ENCODE results near the gene CUX1. TPM values are rescaled to one million over a fixed set of nuclear protein-coding genes. Genes with fewer than 3 reads are reported as not detected.
"Not testable (repeated sequence)": the region's sequence is repeated elsewhere in the genome, so short reads cannot be mapped to it uniquely, and the experiment has no call there.

Gene CUX1
- total RNA-seq, 1 experiment from 2014 or later = 49.8 TPM

DNA sequence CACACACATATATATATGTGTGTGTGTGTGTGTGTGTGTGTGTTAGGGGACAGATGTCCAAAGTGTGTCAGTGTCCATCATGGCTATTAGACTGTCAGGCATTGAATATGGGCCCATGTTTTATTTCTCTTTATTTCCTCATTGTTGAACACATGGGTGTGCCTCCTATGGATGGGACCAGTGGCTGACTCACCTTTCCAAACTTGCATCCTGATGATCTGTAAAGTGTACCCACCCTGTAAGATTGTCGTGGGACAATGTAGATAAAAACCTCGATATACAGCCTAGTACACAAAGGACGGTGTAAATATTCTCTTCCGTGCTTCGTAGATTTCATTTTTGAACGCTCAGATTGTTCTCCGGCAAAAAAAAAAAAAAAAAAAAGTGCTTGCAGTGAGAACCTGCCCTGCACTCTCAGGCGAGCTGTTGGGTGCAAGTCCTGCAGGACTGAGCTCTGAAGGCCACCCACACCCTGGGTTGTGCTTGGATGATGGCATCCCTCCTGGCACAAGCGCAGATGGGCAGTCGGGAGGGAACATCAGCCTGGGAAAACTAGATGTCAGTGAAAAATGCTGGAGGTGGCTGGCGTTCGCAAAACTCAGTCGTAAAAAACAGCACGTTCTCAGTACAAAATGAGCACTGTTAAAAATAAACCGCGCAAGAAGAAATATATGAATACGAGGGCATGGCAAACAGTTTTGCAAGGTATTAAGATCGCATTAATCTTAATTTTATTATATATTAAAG is 166.9 kb downstream of the CUX1 start:
- Histone ChIP-seq H3K9me3 (replicated peaks) (no peaks in the 10 kb centered on the region; the same call in 1 of the 2 replicates), H3K4me1 (replicated peaks) (no peaks in the 10 kb centered on the region), H3K27me3 (replicated peaks) (no peaks in the 10 kb centered on the region), H3K4me3 (no peak overlapping the region), H3K27ac (no peak overlapping the region), H3K36me3 (0 out of 2 replicates have a peak, but pooled peaks cover 3% of the 10 kb centered on the region)
- no peak for DNase-seq (ENCODE audit: low read depth in 1 of 2, low spot score in 2 of 2)

DNA sequence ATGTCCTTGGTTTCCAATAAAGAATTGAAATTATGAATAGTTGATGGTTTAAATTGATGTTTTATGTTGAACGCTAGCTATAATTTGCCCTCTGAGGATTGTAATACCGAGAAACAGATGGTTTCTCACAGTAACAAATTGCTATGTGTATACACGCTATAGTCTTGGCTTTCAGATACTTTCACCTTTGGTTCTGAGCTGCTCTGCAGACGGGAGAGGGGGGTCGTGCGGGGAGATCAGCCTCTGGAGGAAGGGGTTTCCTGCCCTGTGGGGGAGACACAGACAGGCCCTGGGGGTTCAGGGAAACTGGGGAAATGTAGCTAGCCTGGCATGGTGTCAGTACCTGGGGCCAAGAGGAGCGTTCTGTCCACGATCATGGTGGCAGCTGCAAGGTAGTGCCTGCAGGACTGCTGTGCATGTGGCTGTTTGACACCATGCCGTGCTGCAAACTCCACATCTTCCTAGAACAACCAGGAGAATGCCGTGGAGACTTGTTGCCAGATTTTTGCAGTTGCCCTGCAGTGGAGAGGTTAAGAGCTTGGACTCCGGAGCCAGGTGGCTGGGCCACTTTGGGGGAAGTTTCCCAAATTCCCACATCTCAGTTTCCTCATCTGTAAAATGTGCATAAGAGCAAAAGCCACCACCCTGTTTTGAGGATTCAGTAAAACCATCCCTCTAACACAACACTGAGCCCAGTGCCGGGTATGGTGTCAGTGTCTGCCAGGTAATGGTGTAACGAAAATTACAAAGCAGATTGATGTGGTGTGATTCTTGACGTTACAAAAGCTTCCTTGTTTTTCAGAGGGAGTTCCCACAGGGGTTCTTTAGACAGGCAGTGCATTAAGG is 167.9 kb downstream of the CUX1 start:
- H3K4me3 ChIP-seq = no peak overlapping the region
- no peaks in the 10 kb centered on the region; the same call in 1 of the 2 replicates for H3K9me3 ChIP-seq (replicated peaks)
- DNase-seq (ENCODE audit: low read depth in 1 of 2, low spot score in 2 of 2) = no peak
- H3K36me3 ChIP-seq = 0 out of 2 replicates have a peak, but pooled peaks cover 3% of the 10 kb centered on the region
- H3K27ac ChIP-seq = no peak overlapping the region
- no peaks in the 10 kb centered on the region for H3K4me1 ChIP-seq (replicated peaks)
- no peaks in the 10 kb centered on the region for H3K27me3 ChIP-seq (replicated peaks)

DNA sequence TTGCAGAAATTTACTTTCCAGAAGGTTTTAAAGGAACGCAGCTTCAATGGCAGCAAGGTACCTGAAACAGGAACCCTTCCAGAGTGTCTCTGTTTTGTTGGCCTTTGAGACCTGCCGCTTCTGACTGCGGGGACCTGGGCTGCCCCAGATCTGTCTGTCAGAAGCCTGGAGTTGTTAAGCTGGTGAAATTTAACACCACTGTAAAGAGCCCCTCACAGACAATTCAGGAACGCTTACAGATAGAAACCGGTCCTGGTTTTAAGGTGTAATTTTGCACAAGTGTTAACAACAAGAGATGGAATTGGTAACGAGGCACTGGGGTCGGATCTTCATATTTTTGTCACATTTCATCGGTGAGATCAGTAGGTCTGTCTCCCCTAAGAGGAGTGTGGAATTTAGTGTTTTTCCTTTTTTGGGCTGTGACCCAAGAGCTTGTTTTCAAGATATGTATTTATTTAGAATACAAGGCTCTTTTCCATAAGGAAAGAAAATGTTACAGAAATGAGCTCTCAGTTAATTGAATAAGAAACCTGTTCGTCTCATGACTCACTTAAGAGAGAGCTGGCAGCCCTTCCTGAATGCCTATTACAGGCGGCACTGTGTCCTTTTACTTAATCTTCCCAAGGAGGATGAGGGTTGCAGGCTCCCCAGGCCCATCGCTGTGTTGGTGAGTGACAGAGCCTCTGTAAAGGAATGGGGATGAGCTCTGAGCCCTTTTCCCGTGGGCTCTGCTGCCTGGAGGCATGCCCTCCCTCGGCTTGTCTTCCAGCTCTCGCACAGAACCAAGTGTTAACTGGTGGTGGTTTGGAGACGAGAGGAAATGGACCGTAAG is 168.7 kb downstream of the CUX1 start:
- no peaks in the 10 kb centered on the region for H3K4me1 ChIP-seq (replicated peaks)
- H3K27ac ChIP-seq = no peak overlapping the region
- DNase-seq (ENCODE audit: low read depth in 1 of 2, low spot score in 2 of 2) = no peak

DNA sequence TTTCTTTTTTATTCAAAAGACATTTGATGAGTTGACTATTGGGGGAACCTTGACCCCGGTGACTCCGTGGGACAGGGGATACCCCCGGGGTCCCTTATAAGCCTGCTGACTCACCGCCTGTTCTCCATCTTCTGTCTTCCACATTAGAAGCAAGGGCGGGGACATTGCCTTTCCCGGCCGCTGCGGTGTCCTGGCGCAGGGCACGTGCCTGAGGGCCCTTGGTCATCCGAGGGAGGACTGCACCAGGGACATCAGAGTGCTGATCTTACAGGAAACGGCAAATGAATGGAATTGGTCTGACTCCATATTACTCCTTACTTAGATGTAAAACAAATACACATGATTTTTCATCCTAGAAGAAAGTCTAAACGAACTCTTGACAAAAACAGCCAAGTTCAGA is 170.1 kb downstream of the CUX1 start:
- Histone ChIP-seq H3K27ac (no peak overlapping the region), H3K4me1 (replicated peaks) (no peaks in the 10 kb centered on the region), H3K9me3 (replicated peaks) (no peaks in the 10 kb centered on the region; the same call in 1 of the 2 replicates), H3K36me3 (0 out of 2 replicates have a peak, but pooled peaks cover 3% of the 10 kb centered on the region), H3K4me3 (no peak overlapping the region), H3K27me3 (replicated peaks) (no peaks in the 10 kb centered on the region)
- no peak for DNase-seq (ENCODE audit: low read depth in 1 of 2, low spot score in 2 of 2)

More for the DNA sequence above, 168.7 kb downstream of the CUX1 start:
- H3K27me3 ChIP-seq (replicated peaks) = no peaks in the 10 kb centered on the region
- no peak overlapping the region for H3K4me3 ChIP-seq
- H3K9me3 ChIP-seq (replicated peaks) = no peaks in the 10 kb centered on the region; the same call in 1 of the 2 replicates
- 0 out of 2 replicates have a peak, but pooled peaks cover 3% of the 10 kb centered on the region for H3K36me3 ChIP-seq

DNA sequence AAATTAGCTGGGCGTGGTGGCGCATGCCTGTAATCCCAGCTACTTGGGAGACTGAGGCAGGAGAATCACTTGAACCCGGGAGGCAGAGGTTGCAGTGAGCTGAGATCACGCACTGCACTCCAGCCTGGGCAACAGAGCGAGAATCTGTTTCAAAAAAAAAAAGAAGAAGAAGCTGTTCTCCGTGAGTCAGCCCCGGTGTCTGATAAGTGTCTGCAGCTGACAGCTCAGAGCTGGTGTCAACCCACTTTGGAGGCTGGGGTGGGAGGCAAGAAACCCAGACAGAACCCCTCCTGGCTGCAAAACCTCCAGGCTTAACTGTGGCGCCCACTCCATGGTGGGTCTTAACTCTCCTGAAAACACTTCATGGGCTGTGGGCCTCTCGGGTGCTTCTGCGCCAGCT is 170.6 kb downstream of the CUX1 start:
- H3K27me3 ChIP-seq (replicated peaks); DNase-seq (ENCODE audit: low read depth in 1 of 2, low spot score in 2 of 2); H3K4me3 ChIP-seq: not testable (repeated sequence)

DNA sequence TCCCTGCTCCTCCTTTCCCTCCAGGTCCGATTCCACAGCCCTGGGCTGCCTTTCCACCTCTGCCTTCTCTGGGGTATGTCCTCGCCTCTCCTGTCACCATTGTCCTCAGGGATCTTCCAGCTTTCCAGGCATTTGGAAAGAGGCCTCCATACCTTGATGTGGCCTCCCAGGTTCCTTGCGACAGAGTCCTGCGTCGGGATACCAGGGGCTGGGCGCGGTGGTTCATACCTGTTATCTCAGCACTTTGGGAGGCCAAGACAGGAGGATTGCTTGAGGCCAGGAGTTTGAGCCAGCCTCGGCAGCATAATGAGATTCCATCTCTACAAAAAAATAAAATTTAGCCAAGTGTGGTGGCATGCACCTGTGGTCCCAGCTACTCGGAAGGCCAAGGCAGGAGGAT is 171.1 kb downstream of the CUX1 start:
- Histone ChIP-seq H3K27ac (no peak overlapping the region), H3K4me3 (no peak overlapping the region), H3K27me3 (replicated peaks) (no peaks in the 10 kb centered on the region), H3K36me3 (no peaks in the 10 kb centered on the region), H3K4me1 (replicated peaks) (no peaks in the 10 kb centered on the region), H3K9me3 (replicated peaks) (no peaks in the 10 kb centered on the region)
- DNase-seq (ENCODE audit: low read depth in 1 of 2, low spot score in 2 of 2) = no peak

More for the DNA sequence above, 170.6 kb downstream of the CUX1 start:
- not testable (repeated sequence) for H3K4me1 ChIP-seq (replicated peaks); H3K9me3 ChIP-seq (replicated peaks); H3K36me3 ChIP-seq; H3K27ac ChIP-seq

DNA sequence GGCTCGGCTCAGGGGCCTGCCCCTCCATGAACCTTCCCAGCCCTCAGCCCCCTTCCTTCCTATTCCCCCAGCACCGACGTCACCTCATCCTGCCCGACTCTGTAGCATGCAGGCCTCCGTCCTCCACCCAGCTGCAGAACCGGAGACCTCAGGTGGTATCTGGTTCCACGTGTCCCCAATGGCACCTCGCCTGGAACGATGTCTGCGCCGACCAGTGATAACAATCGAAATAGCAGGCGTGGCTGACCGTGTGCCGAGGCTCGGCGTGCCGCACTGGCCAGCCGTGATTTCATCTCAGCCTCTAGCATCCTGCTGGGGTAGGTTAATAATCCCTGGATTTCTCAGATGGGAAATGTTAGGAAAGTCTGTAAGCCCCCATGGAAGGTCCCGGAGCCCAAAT is 171.7 kb downstream of the CUX1 start:
- Histone ChIP-seq H3K36me3 (no peaks in the 10 kb centered on the region), H3K27me3 (replicated peaks) (no peaks in the 10 kb centered on the region), H3K4me1 (replicated peaks) (no peaks in the 10 kb centered on the region), H3K9me3 (replicated peaks) (no peaks in the 10 kb centered on the region), H3K4me3 (no peak overlapping the region), H3K27ac (no peak overlapping the region)
- no peak for DNase-seq (ENCODE audit: low read depth in 1 of 2, low spot score in 2 of 2)

DNA sequence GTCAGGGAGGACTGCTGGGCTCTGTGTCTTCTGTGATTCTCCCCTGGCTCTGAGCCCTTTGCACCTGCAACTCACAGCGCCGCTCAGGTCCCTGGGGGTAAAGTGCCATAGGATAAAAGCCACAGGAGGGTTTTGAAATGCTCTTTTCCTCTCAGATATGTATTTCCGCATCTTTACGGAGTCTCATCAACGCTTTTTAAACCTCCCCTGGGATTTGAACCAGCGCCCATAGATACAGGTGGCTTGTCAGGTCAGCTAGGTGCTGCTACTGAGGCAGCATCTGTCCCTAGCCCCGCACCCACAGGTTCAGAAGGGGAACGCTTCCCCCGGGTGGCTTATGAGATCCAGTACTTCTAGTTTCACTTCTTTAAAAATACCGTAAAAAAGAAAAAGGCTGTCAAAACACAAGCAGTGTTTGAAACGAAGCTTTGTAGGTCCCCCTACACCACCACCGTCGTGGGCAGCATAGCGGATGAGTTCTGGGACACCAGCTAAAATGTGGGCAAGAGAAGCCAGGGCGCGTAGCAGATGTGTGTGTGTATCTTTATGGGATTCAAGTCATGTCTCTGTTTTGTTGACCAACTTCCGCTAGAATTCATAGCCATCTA is 173.5 kb downstream of the CUX1 start:
- no peak overlapping the region for H3K4me3 ChIP-seq
- no peaks in the 10 kb centered on the region for H3K27me3 ChIP-seq (replicated peaks)
- H3K27ac ChIP-seq = no peak overlapping the region
- no peaks in the 10 kb centered on the region for H3K9me3 ChIP-seq (replicated peaks)
- no peaks in the 10 kb centered on the region for H3K36me3 ChIP-seq
- no peaks in the 10 kb centered on the region for H3K4me1 ChIP-seq (replicated peaks)
- DNase-seq (ENCODE audit: low read depth in 1 of 2, low spot score in 2 of 2) = no peak

DNA sequence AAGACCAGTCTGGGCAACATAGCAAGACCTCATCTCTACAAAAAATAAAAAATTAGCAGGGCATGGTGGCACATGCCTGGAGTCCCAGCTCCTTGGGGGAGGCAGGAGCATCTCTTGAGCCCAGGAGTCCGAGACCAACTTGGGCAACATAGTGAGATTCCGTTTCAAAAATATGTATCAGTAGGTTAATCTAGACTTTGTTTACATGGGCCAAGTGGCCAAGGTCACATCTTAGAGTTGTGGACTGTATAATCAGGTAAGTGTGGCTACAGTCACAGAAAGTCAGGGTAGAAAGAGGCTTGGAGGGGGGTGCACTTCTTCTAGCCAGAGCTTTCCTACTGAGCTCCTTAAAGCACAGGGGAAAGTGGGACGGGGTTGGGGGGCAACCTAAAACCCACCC is 174.4 kb downstream of the CUX1 start:
- H3K36me3 ChIP-seq = no peaks in the 10 kb centered on the region
- H3K27ac ChIP-seq = no peak overlapping the region
- no peaks in the 10 kb centered on the region for H3K9me3 ChIP-seq (replicated peaks)
- no peak for DNase-seq (ENCODE audit: low read depth in 1 of 2, low spot score in 2 of 2)
- H3K4me3 ChIP-seq = no peak overlapping the region
- no peaks in the 10 kb centered on the region for H3K27me3 ChIP-seq (replicated peaks)
- no peaks in the 10 kb centered on the region for H3K4me1 ChIP-seq (replicated peaks)

DNA sequence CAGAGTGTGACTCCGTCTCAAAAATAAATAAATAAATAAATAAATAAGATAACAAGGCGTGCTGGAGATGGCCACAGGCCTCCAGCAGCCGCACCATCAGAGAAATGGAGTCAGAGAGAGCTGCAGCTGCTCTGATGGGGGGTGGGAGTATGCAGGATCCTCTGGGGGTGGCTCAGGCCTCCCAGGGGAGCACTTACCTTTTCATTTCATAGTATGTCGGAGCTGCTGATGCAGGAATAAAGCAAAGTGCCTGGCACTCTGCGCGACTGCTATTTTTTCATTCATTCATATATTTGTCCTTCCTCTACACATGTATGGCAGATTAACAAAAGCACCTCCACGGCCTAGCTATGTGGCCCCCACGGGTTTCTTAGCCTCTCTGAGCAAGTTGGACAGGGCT is 175.9 kb downstream of the CUX1 start:
- Histone ChIP-seq H3K27ac (no peak overlapping the region), H3K4me1 (replicated peaks) (no peaks in the 10 kb centered on the region), H3K4me3 (no peak overlapping the region), H3K27me3 (replicated peaks) (no peaks in the 10 kb centered on the region), H3K9me3 (replicated peaks) (no peaks in the 10 kb centered on the region), H3K36me3 (no peaks in the 10 kb centered on the region)
- DNase-seq (ENCODE audit: low read depth in 1 of 2, low spot score in 2 of 2) = no peak

DNA sequence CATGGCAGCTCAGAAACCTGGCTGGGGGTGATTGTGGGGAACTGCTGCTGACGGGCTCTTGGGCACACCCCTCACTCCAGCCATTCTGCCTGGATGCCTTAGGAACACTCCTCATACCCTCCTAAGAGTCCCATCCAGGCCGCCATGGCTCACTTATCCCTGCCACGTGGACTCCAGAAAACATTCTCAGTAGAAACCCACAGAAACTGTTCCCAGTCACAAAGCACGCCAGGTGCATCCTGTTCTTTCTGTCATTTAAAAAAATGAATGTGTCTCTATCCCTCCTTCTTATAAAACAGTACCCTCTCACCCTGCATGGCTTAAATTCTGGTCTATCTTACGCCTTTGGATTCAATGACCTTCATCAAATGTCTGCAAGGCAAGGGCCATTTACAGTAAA is 177.7 kb downstream of the CUX1 start:
- H3K27me3 ChIP-seq (replicated peaks) = no peaks in the 10 kb centered on the region
- H3K4me3 ChIP-seq = no peak overlapping the region
- H3K9me3 ChIP-seq (replicated peaks) = no peaks in the 10 kb centered on the region
- DNase-seq (ENCODE audit: low read depth in 1 of 2, low spot score in 2 of 2) = no peak
- H3K27ac ChIP-seq = no peak overlapping the region
- no peaks in the 10 kb centered on the region for H3K36me3 ChIP-seq
- no peaks in the 10 kb centered on the region for H3K4me1 ChIP-seq (replicated peaks)

DNA sequence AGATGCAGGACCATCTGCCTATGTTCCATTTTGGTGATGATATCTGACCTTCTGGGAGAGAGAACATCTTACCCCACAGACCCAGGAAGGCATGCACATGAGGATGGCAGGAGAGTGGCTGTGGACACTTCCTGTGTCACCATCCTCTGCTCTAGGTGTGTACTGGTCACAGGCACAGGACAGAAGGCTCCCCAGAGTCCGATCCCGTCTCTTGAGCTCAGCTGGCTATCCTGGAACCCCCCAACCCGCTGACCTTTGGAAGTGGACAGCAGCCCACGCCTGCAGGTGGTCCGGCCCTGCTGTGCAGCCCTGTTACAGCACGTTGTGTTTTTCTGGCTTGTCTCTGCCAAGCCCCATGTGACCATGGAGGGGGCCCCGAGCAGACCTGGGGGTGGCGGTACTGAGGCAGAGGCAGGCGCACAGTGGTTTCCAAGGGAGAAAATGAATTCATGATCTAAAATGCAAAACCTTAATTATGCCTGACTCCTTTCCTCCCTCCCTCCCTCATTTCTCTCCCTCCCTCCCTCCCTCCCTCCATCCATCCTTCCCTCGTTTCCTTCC is 178.8 kb downstream of the CUX1 start:
- Histone ChIP-seq H3K27me3 (replicated peaks) (no peaks in the 10 kb centered on the region), H3K4me3 (no peak overlapping the region), H3K9me3 (replicated peaks) (no peaks in the 10 kb centered on the region), H3K27ac (no peak overlapping the region), H3K4me1 (replicated peaks) (no peaks in the 10 kb centered on the region), H3K36me3 (no peaks in the 10 kb centered on the region)
- no peak for DNase-seq (ENCODE audit: low read depth in 1 of 2, low spot score in 2 of 2)

DNA sequence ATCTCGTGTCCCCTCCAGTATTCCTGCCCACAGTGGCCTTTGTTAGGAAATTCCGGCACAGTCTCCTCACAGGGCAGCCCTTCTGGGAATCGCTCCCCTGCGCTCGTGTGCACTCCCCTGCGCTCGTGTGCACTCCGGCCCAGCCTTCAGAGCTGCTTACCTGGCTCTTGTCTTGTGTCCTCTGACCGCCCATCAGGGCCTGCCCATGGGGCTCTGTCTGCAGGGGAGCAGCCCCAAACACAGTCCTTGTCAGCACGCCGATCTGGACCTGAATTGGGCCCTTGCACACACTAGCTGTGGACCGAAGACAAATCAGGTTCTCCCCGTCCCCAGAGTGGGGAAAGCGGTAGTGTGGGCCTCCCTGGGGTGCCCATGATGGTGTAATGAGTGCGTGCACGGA is 179.4 kb downstream of the CUX1 start:
- Histone ChIP-seq H3K9me3 (replicated peaks) (no peaks in the 10 kb centered on the region), H3K27me3 (replicated peaks) (no peaks in the 10 kb centered on the region), H3K36me3 (no peaks in the 10 kb centered on the region), H3K27ac (no peak overlapping the region), H3K4me3 (no peak overlapping the region), H3K4me1 (replicated peaks) (no peaks in the 10 kb centered on the region)
- no peak for DNase-seq (ENCODE audit: low read depth in 1 of 2, low spot score in 2 of 2)

Measured in SJSA1 (cell line).